ENCODE data around the gene TBCD.

- no peak for TF ChIP-seq CTCF (IDR thresholded peaks at IDR 0.05)
- TF ChIP-seq POLR2AphosphoS5 (IDR thresholded peaks at IDR 0.05) = no peak
Measured at GRCh38 chr17:82898976-82899514, 147.2 kb downstream of the TBCD start.
